OCI-LY3 (cell line): ENCODE data around the gene GEMIN5.

Experiments
- H2AFZ ChIP-seq: fragments of 200-600, 300-600 bp; shearing (Covaris generic); 2 replicates; pipeline ENCODE4 v1.6.0; 2014; ENCODE audit warnings: antibody characterized with exemption, low read depth, low read length
- H3K27ac ChIP-seq: fragments of 200-600, 300-600 bp; sonication (generic); 2 replicates; pipeline ENCODE4 v1.5.1; 2014; ENCODE audit warnings: mild to moderate bottlenecking, low read length, moderate library complexity, mixed read lengths
- H3K27me3 ChIP-seq: fragments of 200-600, 300-600 bp; sonication (generic); 2 replicates; pipeline ENCODE4 v1.6.1; 2014; ENCODE audit warnings: low read depth, low read length, mixed read lengths
- H3K36me3 ChIP-seq: fragments of 200-600, 300-600 bp; sonication (generic); replicated peaks from 2 replicates; pipeline ENCODE3; 2014; ENCODE audit warnings: low read depth, low read length, mixed read lengths
- H3K4me1 ChIP-seq: fragments of 300-600, 200-600 bp; sonication (generic); 2 replicates; pipeline ENCODE4 v1.6.1; 2014; ENCODE audit warnings: low read length, mixed read lengths
- H3K4me2 ChIP-seq: fragments of 200-600, 300-600 bp; sonication (generic); 2 replicates; pipeline ENCODE4 v1.6.1; 2014; ENCODE audit warnings: low read length, mixed read lengths
- H3K4me3 ChIP-seq: fragments of 300-600, 200-600 bp; sonication (generic); 2 replicates; pipeline ENCODE4 v1.5.1; 2014; ENCODE audit warnings: antibody characterized with exemption, mild to moderate bottlenecking, low read length, moderate library complexity
- H3K79me2 ChIP-seq: fragments of 300-600, 200-600 bp; shearing (Covaris generic); 2 replicates; pipeline ENCODE4 v1.6.1; 2014; ENCODE audit warnings: mild to moderate bottlenecking, low read length, mixed read lengths
- H3K9ac ChIP-seq: fragments of 300-600, 200-600 bp; shearing (Covaris generic); 2 replicates; pipeline ENCODE4 v1.6.0; 2014; ENCODE audit warnings: mild to moderate bottlenecking, low read length, moderate library complexity
- H3K9me3 ChIP-seq: fragments of 200-600, 300-600 bp; shearing (Covaris generic); 2 replicates; pipeline ENCODE4 v1.6.1; 2014; ENCODE audit warnings: low read length, mixed read lengths; ENCODE audit not compliant: insufficient read depth
- H4K20me1 ChIP-seq: fragments of 200-600, 300-600 bp; sonication (generic); 2 replicates; pipeline ENCODE4 v1.6.1; 2016; ENCODE audit warnings: low read length, mixed read lengths; ENCODE audit not compliant: insufficient read depth
- CTCF ChIP-seq: fragments of 200-600, 300-600 bp; sonication (generic); IDR thresholded peaks from 2 replicates; pipeline ENCODE4 v1.5.1; 2014; ENCODE audit warnings: antibody characterized with exemption, low read length, low read depth
- EZH2phosphoT487 ChIP-seq: fragments of 200-600 bp; shearing (Covaris generic); IDR thresholded peaks from 2 replicates; pipeline ENCODE4 v1.6.1; 2018; ENCODE audit warnings: antibody characterized with exemption, mixed run types, low read depth

Gene GEMIN5

GRCh38 chr5:154868702-154869101 is 69.3 kb downstream of the GEMIN5 start:
- no peaks in the 10 kb centered on the region for H3K27me3 ChIP-seq

GRCh38 chr5:154866841-154867240 is 71.2 kb downstream of the GEMIN5 start:
- Histone ChIP-seq H3K9me3 (no peaks in the 10 kb centered on the region), H3K36me3 (peaks cover 28% of the 10 kb centered on the region), H2AFZ (no peak overlapping the region)

More at GRCh38 chr5:154868702-154869101, 69.3 kb downstream of the GEMIN5 start:
- no peaks in the 10 kb centered on the region for H3K9me3 ChIP-seq
- no peak overlapping the region for H3K4me3 ChIP-seq
- no peak overlapping the region for H2AFZ ChIP-seq
- H3K9ac ChIP-seq: no peak overlapping the region
- H3K4me2 ChIP-seq: no peak overlapping the region
- no peaks in the 10 kb centered on the region for H4K20me1 ChIP-seq
- peaks cover 32% of the 10 kb centered on the region for H3K36me3 ChIP-seq
- TF ChIP-seq EZH2phosphoT487 (no peak), CTCF (no peak)
- peaks cover 11% of the 10 kb centered on the region for H3K79me2 ChIP-seq
- H3K27ac ChIP-seq: no peak overlapping the region
- no peaks in the 10 kb centered on the region for H3K4me1 ChIP-seq

GRCh38 chr5:154865466-154866184 is 72.4 kb downstream of the GEMIN5 start:
- no peak overlapping the region for H3K4me2 ChIP-seq
- H4K20me1 ChIP-seq: peaks cover 20% of the 10 kb centered on the region
- TF ChIP-seq CTCF (no peak), EZH2phosphoT487 (no peak)
- H2AFZ ChIP-seq: no peak overlapping the region
- no peaks in the 10 kb centered on the region for H3K27me3 ChIP-seq
- H3K9ac ChIP-seq: no peak overlapping the region
- H3K36me3 ChIP-seq: peaks cover 21% of the 10 kb centered on the region
- H3K4me3 ChIP-seq: no peak overlapping the region
- H3K9me3 ChIP-seq: no peaks in the 10 kb centered on the region
- H3K4me1 ChIP-seq: peaks cover 16% of the 10 kb centered on the region
- H3K79me2 ChIP-seq: peaks cover 42% of the 10 kb centered on the region
- H3K27ac ChIP-seq: no peak overlapping the region

More at GRCh38 chr5:154866841-154867240, 71.2 kb downstream of the GEMIN5 start:
- H3K4me1 ChIP-seq: peaks cover 9% of the 10 kb centered on the region
- no peaks in the 10 kb centered on the region for H3K27me3 ChIP-seq
- H3K79me2 ChIP-seq: peaks cover 30% of the 10 kb centered on the region
- peaks cover 11% of the 10 kb centered on the region for H4K20me1 ChIP-seq
- no peak overlapping the region for H3K4me2 ChIP-seq
- H3K27ac ChIP-seq: no peak overlapping the region
- TF ChIP-seq EZH2phosphoT487: no peak
- no peak for TF ChIP-seq CTCF
- H3K9ac ChIP-seq: no peak overlapping the region
- no peak overlapping the region for H3K4me3 ChIP-seq

- TF ChIP-seq EZH2phosphoT487: no peak
- no peak for TF ChIP-seq CTCF
- Histone ChIP-seq H4K20me1 (peaks cover 28% of the 10 kb centered on the region), H3K9me3 (no peaks in the 10 kb centered on the region), H2AFZ (no peak overlapping the region), H3K36me3 (peaks cover 18% of the 10 kb centered on the region), H3K4me1 (peaks cover 26% of the 10 kb centered on the region), H3K4me3 (no peak overlapping the region), H3K4me2 (no peak overlapping the region), H3K27ac (no peak overlapping the region), H3K9ac (no peak overlapping the region), H3K27me3 (no peaks in the 10 kb centered on the region), H3K79me2 (peaks cover 64% of the 10 kb centered on the region)
These were observed 74.5 kb downstream of the GEMIN5 start for GRCh38 chr5:154863291-154864080.
